SK-N-SH treated with all-trans-retinoic acid at 6 μM for 48 hours (cell line): ENCODE results near the gene XDH.

Experiments
- ATAC-seq: fragments of 200-7000 bp; cut with Tn5 transposase; 3 replicates; pipeline ENCODE4 v1.9.1; 2020; ENCODE audit warnings: mild to moderate bottlenecking, moderate library complexity
- ARNTL ChIP-seq: fragments of 450-650 bp; formaldehyde crosslinking; IDR thresholded peaks from 2 replicates; pipeline ENCODE4 v1.5.0; 2020; ENCODE audit warnings: low read depth, mild to moderate bottlenecking, moderate library complexity, borderline replicate concordance
- CSDC2 ChIP-seq: fragments of 250-450 bp; sonication (Bioruptor Pico); IDR thresholded peaks from 2 replicates; pipeline ENCODE4 v1.5.0; 2020; ENCODE audit warnings: mild to moderate bottlenecking, moderate library complexity
- ESRRG ChIP-seq: fragments of 250-450 bp; sonication (Bioruptor Pico); IDR thresholded peaks from 2 replicates; pipeline ENCODE4 v1.6.1; 2021; ENCODE audit warnings: mild to moderate bottlenecking
- GLIS3 ChIP-seq: fragments of 250-450 bp; sonication (Bioruptor Pico); IDR thresholded peaks from 2 replicates; pipeline ENCODE4 v1.5.0; 2020; ENCODE audit warnings: mild to moderate bottlenecking, moderate library complexity
- ISL1 ChIP-seq: fragments of 250-450 bp; sonication (Bioruptor Pico); IDR thresholded peaks from 2 replicates; pipeline ENCODE4 v2.1.2; 2022; ENCODE audit warnings: mild to moderate bottlenecking, moderate library complexity
- OSR1 ChIP-seq: fragments of 250-450 bp; sonication (Bioruptor Pico); IDR thresholded peaks from 2 replicates; pipeline ENCODE4 v1.8.0; 2022; ENCODE audit warnings: moderate library complexity, mild to moderate bottlenecking, inconsistent platforms
- PPARA ChIP-seq: fragments of 250-450 bp; sonication (Bioruptor Pico); IDR thresholded peaks from 2 replicates; pipeline ENCODE4 v1.5.0; 2020; ENCODE audit warnings: mild to moderate bottlenecking, borderline replicate concordance
- RARB ChIP-seq: fragments of 250-450 bp; sonication (Bioruptor Pico); IDR thresholded peaks from 2 replicates; pipeline ENCODE4 v1.8.0; 2021; ENCODE audit warnings: mild to moderate bottlenecking, moderate library complexity
- TCF4 ChIP-seq: fragments of 250-450 bp; sonication (Bioruptor Pico); IDR thresholded peaks from 2 replicates; pipeline ENCODE4 v1.8.0; 2021; ENCODE audit warnings: mild to moderate bottlenecking, moderate library complexity, borderline replicate concordance
- TOX ChIP-seq: fragments of 250-450 bp; sonication (Bioruptor Pico); IDR thresholded peaks from 2 replicates; pipeline ENCODE4 v1.8.0; 2021; ENCODE audit warnings: mild to moderate bottlenecking, moderate library complexity, borderline replicate concordance
- ZC3H10 ChIP-seq: fragments of 250-450 bp; sonication (Bioruptor Pico); IDR thresholded peaks from 2 replicates; pipeline ENCODE4 v1.5.1; 2021; ENCODE audit warnings: mild to moderate bottlenecking, moderate library complexity
- ZFP3 ChIP-seq: fragments of 250-450 bp; sonication (Bioruptor Pico); IDR thresholded peaks from 2 replicates; pipeline ENCODE4 v1.5.0; 2020; ENCODE audit warnings: mild to moderate bottlenecking, moderate library complexity
- ZFP30 ChIP-seq: fragments of 450-650 bp; formaldehyde crosslinking; IDR thresholded peaks from 2 replicates; pipeline ENCODE4 v1.5.0; 2022; ENCODE audit warnings: mild to moderate bottlenecking, moderate library complexity
- ZNF565 ChIP-seq: fragments of 450-650 bp; formaldehyde crosslinking; conservative IDR thresholded peaks from 2 replicates; pipeline ENCODE4 v1.5.0; 2020; ENCODE audit warnings: low read depth, mild to moderate bottlenecking, moderate library complexity
- ZNF70 ChIP-seq: fragments of 450-650 bp; formaldehyde crosslinking; IDR thresholded peaks from 2 replicates; pipeline ENCODE4 v1.5.0; 2020; ENCODE audit warnings: mild to moderate bottlenecking, moderate library complexity
- ZNF8 ChIP-seq: fragments of 450-650 bp; formaldehyde crosslinking; IDR thresholded peaks from 2 replicates; pipeline ENCODE4 v1.5.0; 2020; ENCODE audit warnings: mild to moderate bottlenecking, moderate library complexity
- TF ChIP-seq, protein P1 (sequence below): fragments of 250-450 bp; sonication (Bioruptor Pico); IDR thresholded peaks from 2 replicates; pipeline ENCODE4 v1.5.0; 2020; ENCODE audit warnings: mild to moderate bottlenecking, moderate library complexity
- TF ChIP-seq, protein P2 (sequence below): fragments of 250-450 bp; sonication (Bioruptor Pico); IDR thresholded peaks from 2 replicates; pipeline ENCODE4 v1.5.1; 2021; ENCODE audit warnings: mild to moderate bottlenecking, moderate library complexity
- TF ChIP-seq, protein P3 (sequence below): fragments of 250-450 bp; sonication (Bioruptor Pico); IDR thresholded peaks from 2 replicates; pipeline ENCODE4 v1.8.0; 2020; ENCODE audit warnings: mild to moderate bottlenecking, moderate library complexity, borderline replicate concordance
- TF ChIP-seq, protein P4 (sequence below): fragments of 250-450 bp; sonication (Bioruptor Pico); IDR thresholded peaks from 2 replicates; pipeline ENCODE4 v1.8.0; 2021; ENCODE audit warnings: low read depth, mild to moderate bottlenecking, moderate library complexity, borderline replicate concordance

Gene XDH

DNA sequence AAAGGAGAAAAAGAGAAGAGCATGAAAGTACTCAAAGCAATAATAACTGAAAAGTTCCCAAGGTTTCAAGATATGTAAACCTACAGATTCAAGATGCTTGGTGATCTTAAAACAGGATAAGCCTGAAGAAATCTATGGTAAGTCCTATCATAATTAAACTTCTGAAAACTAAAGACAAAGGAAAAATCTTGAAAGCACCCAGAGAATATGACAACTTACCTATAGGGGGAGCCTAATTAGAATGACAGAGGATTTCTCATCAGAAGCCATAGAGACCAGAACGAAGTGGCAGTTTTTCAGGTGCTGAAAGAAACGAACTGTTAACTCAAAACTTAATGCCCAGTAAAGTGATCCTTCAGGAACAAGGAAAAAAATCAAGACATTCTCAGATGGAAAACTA is 59.7 kb downstream of the XDH start:
- peak; percentile 61; the same call in 2 of the 3 replicates for ATAC-seq
- no peak for TF ChIP-seq RARB
- no peak for TF ChIP-seq ZC3H10
- TF ChIP-seq GLIS3 (CRISPR knock-in tag), result no peak
- TF ChIP-seq PPARA (CRISPR knock-in tag), result no peak
- no peak for TF ChIP-seq ZFP3 (CRISPR knock-in tag)
- TF ChIP-seq, protein P1, sequence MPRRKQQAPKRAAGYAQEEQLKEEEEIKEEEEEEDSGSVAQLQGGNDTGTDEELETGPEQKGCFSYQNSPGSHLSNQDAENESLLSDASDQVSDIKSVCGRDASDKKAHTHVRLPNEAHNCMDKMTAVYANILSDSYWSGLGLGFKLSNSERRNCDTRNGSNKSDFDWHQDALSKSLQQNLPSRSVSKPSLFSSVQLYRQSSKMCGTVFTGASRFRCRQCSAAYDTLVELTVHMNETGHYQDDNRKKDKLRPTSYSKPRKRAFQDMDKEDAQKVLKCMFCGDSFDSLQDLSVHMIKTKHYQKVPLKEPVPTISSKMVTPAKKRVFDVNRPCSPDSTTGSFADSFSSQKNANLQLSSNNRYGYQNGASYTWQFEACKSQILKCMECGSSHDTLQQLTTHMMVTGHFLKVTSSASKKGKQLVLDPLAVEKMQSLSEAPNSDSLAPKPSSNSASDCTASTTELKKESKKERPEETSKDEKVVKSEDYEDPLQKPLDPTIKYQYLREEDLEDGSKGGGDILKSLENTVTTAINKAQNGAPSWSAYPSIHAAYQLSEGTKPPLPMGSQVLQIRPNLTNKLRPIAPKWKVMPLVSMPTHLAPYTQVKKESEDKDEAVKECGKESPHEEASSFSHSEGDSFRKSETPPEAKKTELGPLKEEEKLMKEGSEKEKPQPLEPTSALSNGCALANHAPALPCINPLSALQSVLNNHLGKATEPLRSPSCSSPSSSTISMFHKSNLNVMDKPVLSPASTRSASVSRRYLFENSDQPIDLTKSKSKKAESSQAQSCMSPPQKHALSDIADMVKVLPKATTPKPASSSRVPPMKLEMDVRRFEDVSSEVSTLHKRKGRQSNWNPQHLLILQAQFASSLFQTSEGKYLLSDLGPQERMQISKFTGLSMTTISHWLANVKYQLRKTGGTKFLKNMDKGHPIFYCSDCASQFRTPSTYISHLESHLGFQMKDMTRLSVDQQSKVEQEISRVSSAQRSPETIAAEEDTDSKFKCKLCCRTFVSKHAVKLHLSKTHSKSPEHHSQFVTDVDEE (CRISPR knock-in tag), result no peak
- TF ChIP-seq, all 23 proteins: peak for 0

DNA sequence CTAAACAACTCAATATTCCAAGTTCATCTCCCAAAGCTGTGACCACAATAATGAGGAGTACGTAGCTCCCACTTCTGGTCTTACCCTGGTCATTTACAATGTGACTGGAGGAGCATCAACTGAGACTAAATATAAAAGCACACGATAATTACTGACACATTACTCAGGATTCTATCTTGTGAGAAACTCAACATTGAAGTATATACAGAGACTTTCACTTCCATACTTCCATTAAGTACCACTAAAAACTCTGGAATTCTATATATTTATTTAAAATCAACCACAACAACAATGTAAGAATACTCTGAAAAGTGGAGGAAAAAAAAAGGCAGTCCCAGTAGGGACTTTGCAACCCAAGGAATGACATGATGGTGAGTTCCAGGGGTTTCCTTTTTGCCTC is 61.4 kb downstream of the XDH start:
- ATAC-seq, result no peak
- TF ChIP-seq OSR1 (CRISPR knock-in tag), result no peak

DNA sequence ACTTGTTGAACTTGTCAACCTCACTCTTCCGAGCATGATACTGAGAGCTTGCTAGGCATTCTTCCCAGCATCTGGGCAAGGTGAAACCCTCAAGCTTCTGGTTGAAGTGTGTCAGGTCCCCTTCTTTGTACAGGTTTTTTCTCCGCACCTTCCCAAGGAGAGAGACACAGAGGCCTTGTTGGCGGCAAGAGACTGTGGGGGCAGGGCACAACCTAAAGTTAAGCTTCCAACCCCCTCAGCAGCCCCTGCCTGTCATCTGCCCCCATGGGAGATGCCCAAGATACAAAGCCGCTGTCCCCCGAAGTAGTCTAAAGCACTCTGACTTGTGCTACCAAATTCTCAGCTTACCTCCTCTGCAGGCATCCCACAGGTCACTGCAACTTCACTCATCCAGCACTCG is 64.9 kb downstream of the XDH start:
- TF ChIP-seq ZFP30 (CRISPR knock-in tag), result no peak
- no peak for TF ChIP-seq ZFP3 (CRISPR knock-in tag)
- no peak for TF ChIP-seq ESRRG (CRISPR knock-in tag)
- no peak for ATAC-seq

DNA sequence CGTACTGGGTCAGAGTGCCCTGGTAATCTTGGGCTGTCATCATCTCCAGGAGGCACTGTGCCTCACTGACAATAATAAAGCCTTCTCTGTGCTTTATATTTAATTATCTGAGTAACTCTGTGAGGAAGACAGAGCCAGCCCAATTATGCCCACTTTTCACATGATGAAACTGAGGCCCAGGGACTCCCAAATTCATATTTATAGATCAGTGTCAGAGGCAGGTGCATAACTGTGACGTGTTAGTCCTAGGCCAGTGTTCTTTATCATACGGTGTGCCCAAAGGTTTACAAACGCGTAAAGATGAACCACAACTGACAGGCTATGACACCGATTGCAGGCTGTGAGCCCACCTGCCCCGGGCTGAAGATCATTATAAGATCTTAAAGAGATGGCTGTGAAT is 65.4 kb downstream of the XDH start:
- no peak for ATAC-seq
- TF ChIP-seq, protein P1 (CRISPR knock-in tag), result no peak
- TF ChIP-seq ZFP3 (CRISPR knock-in tag) (no peak), OSR1 (CRISPR knock-in tag) (no peak), ZNF565 (CRISPR knock-in tag) (no peak), TCF4 (no peak), TOX (CRISPR knock-in tag) (no peak), ARNTL (no peak), PPARA (CRISPR knock-in tag) (no peak), CSDC2 (CRISPR knock-in tag) (no peak), ZNF8 (CRISPR knock-in tag) (no peak), ZFP30 (CRISPR knock-in tag) (no peak), GLIS3 (CRISPR knock-in tag) (no peak), ZNF70 (CRISPR knock-in tag) (no peak), ISL1 (no peak)
- TF ChIP-seq, protein P2, sequence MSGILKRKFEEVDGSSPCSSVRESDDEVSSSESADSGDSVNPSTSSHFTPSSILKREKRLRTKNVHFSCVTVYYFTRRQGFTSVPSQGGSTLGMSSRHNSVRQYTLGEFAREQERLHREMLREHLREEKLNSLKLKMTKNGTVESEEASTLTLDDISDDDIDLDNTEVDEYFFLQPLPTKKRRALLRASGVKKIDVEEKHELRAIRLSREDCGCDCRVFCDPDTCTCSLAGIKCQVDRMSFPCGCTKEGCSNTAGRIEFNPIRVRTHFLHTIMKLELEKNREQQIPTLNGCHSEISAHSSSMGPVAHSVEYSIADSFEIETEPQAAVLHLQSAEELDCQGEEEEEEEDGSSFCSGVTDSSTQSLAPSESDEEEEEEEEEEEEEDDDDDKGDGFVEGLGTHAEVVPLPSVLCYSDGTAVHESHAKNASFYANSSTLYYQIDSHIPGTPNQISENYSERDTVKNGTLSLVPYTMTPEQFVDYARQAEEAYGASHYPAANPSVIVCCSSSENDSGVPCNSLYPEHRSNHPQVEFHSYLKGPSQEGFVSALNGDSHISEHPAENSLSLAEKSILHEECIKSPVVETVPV (CRISPR knock-in tag), result no peak
- TF ChIP-seq, protein P3, sequence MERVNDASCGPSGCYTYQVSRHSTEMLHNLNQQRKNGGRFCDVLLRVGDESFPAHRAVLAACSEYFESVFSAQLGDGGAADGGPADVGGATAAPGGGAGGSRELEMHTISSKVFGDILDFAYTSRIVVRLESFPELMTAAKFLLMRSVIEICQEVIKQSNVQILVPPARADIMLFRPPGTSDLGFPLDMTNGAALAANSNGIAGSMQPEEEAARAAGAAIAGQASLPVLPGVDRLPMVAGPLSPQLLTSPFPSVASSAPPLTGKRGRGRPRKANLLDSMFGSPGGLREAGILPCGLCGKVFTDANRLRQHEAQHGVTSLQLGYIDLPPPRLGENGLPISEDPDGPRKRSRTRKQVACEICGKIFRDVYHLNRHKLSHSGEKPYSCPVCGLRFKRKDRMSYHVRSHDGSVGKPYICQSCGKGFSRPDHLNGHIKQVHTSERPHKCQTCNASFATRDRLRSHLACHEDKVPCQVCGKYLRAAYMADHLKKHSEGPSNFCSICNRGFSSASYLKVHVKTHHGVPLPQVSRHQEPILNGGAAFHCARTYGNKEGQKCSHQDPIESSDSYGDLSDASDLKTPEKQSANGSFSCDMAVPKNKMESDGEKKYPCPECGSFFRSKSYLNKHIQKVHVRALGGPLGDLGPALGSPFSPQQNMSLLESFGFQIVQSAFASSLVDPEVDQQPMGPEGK (CRISPR knock-in tag), result no peak
- TF ChIP-seq, protein P4, sequence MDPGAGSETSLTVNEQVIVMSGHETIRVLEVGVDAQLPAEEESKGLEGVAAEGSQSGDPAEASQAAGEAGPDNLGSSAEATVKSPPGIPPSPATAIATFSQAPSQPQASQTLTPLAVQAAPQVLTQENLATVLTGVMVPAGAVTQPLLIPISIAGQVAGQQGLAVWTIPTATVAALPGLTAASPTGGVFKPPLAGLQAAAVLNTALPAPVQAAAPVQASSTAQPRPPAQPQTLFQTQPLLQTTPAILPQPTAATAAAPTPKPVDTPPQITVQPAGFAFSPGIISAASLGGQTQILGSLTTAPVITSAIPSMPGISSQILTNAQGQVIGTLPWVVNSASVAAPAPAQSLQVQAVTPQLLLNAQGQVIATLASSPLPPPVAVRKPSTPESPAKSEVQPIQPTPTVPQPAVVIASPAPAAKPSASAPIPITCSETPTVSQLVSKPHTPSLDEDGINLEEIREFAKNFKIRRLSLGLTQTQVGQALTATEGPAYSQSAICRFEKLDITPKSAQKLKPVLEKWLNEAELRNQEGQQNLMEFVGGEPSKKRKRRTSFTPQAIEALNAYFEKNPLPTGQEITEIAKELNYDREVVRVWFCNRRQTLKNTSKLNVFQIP (CRISPR knock-in tag), result no peak
- TF ChIP-seq, all 23 proteins: peak for 0
